ENCODE data around the gene RUNX2.
A peak's percentile ranks its signal among the peaks of the same experiment; 100 is the strongest.

DNA sequence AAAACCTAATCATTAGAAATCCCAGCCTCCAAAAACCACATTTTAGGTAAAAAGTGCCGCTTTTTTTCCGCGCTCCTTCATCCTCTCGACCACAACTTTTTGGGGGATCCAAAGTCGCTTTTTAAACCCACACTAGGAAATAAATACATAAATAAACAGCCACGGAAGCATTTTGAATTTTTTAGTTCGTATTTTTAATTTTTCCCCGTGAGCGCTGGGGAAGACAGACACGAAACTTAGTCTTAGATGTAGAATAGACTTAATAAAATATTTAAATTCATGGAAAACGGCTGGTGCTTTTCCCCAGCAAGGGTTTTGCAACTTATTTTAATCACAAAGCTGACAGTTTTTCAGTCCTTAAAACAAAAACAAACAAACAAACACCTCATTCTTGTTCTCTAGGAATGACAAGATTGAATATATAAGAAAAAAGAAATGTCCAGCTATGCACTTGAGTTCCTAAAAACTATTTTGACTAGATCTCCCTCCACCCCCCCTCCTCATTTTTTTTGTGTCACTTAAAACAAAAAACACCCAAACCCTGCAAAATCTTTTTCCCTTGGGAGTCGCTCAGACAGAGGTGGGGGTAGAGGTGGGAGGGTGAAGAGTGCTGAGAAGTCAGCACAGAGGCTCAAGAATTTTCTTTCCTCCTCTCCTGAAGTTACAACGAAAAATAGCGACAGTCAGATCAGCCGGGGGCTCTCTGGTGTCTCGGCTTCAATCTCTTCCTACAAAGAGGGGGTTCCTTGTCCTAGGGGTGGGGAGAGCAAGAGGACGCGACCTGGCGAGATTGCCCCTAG lies 93.0 kb downstream of the RUNX2 start:
- TF ChIP-seq CTCF (conservative IDR thresholded peaks at IDR 0.05; ENCODE audit: low read length) (no peak), EZH2phosphoT487 (IDR thresholded peaks at IDR 0.05; ENCODE audit: borderline replicate concordance, low read depth, low read length) (peak; percentile 62)

Data from OCI-LY7 (cell line).